WTC11 (cell line): ENCODE results near the gene ANG. TPM values are rescaled to one million over a fixed set of nuclear protein-coding genes. Genes with fewer than 3 reads are reported as not detected.

ENCODE experiments used
- ATAC-seq: fragments of 200-7000 bp; cut with Tn5 transposase; 2 replicates; pipeline ENCODE4 v1.10.0; 2021; ENCODE audit warnings: mild to moderate bottlenecking, moderate library complexity
- CTCF ChIA-PET: fragments of 300-600 bp; sonication (Branson Sonifier 250); formaldehyde crosslinking; loops from one replicate; lab custom pipeline; 2021; ENCODE audit warnings: antibody characterized with exemption; lab: Charles Lee
- POLR2A ChIA-PET: fragments of 350-600 bp; sonication (Branson Sonifier 250); formaldehyde crosslinking; loops from one replicate; lab custom pipeline; 2021; ENCODE audit warnings: antibody characterized with exemption; lab: Charles Lee
- DNase-seq: peaks from one replicate; pipeline ENCODE4 v3.0.0; 2021; ENCODE audit warnings: low spot score
- H3K27ac Mint-ChIP-seq: 2 replicates; pipeline ENCODE4 v1.8.0; 2021; ENCODE audit warnings: mixed read lengths
- H3K27me3 Mint-ChIP-seq: 2 replicates; pipeline ENCODE4 v1.8.0; 2021; ENCODE audit warnings: low read depth, mild to moderate bottlenecking, moderate library complexity, mixed read lengths
- H3K36me3 Mint-ChIP-seq: 2 replicates; pipeline ENCODE4 v1.8.0; 2021; ENCODE audit warnings: mixed read lengths
- H3K4me1 Mint-ChIP-seq: 2 replicates; pipeline ENCODE4 v1.8.0; 2022; ENCODE audit warnings: mixed read lengths
- H3K4me3 Mint-ChIP-seq: 2 replicates; pipeline ENCODE4 v1.8.0; 2021; ENCODE audit warnings: mild to moderate bottlenecking, moderate library complexity, mixed read lengths
- H3K9me3 Mint-ChIP-seq: 2 replicates; pipeline ENCODE4 v1.8.0; 2021; ENCODE audit warnings: mixed read lengths
- CTCF ChIP-seq: fragments of 200-600 bp; IDR thresholded peaks from 2 replicates; pipeline ENCODE4 v1.8.0; 2022; ENCODE audit warnings: antibody characterized with exemption
- ELF4 ChIP-seq: sonication (generic); formaldehyde crosslinking; IDR thresholded peaks from 2 replicates; pipeline ENCODE4 v1.8.1; 2022; ENCODE audit warnings: low read depth, mild to moderate bottlenecking, moderate library complexity, missing genetic modification reagents
- FOXP1 ChIP-seq: sonication (generic); formaldehyde crosslinking; IDR thresholded peaks from 2 replicates; pipeline ENCODE4 v1.8.0; 2022; ENCODE audit warnings: missing genetic modification reagents, mild to moderate bottlenecking, moderate library complexity, borderline replicate concordance
- MXD4 ChIP-seq: fragments of 250-450 bp; sonication (Bioruptor Pico); IDR thresholded peaks from 2 replicates; pipeline ENCODE4 v1.8.0; 2021; ENCODE audit warnings: mild to moderate bottlenecking, moderate library complexity, borderline replicate concordance
- NFYB ChIP-seq: sonication (generic); formaldehyde crosslinking; conservative IDR thresholded peaks from 2 replicates; pipeline ENCODE4 v1.8.0; 2022; ENCODE audit warnings: low read depth, missing genetic modification reagents
- RELA ChIP-seq: sonication (generic); formaldehyde crosslinking; IDR thresholded peaks from 2 replicates; pipeline ENCODE4 v1.8.1; 2022; ENCODE audit warnings: missing genetic modification reagents, mild to moderate bottlenecking, borderline replicate concordance
- RORB ChIP-seq: fragments of 250-450 bp; sonication (Bioruptor Pico); IDR thresholded peaks from 2 replicates; pipeline ENCODE4 v1.9.0; 2021; ENCODE audit warnings: mild to moderate bottlenecking
- TP53 ChIP-seq: sonication (generic); formaldehyde crosslinking; IDR thresholded peaks from 2 replicates; pipeline ENCODE4 v1.8.1; 2023; ENCODE audit warnings: mild to moderate bottlenecking, missing genetic modification reagents
- ZBTB21 ChIP-seq: sonication (generic); formaldehyde crosslinking; IDR thresholded peaks from 2 replicates; pipeline ENCODE4 v1.8.1; 2023; ENCODE audit warnings: mild to moderate bottlenecking, missing genetic modification reagents, borderline replicate concordance
- ZNF232 ChIP-seq: sonication (generic); formaldehyde crosslinking; IDR thresholded peaks from 2 replicates; pipeline ENCODE4 v1.8.0; 2022; ENCODE audit warnings: mild to moderate bottlenecking, missing genetic modification reagents
- ZNF263 ChIP-seq: sonication (generic); formaldehyde crosslinking; IDR thresholded peaks from 2 replicates; pipeline ENCODE4 v1.8.1; 2022; ENCODE audit warnings: low read depth, mild to moderate bottlenecking, moderate library complexity, missing genetic modification reagents
- ZNF532 ChIP-seq: fragments of 250-450 bp; sonication (Bioruptor Pico); IDR thresholded peaks from 2 replicates; pipeline ENCODE4 v1.9.0; 2021; ENCODE audit warnings: mild to moderate bottlenecking, borderline replicate concordance
- ZNF671 ChIP-seq: fragments of 250-450 bp; sonication (Bioruptor Pico); IDR thresholded peaks from 2 replicates; pipeline ENCODE4 v1.8.0; 2021; ENCODE audit warnings: mild to moderate bottlenecking
- ZSCAN18 ChIP-seq: fragments of 250-450 bp; sonication (Bioruptor Pico); IDR thresholded peaks from 2 replicates; pipeline ENCODE4 v2.1.2; 2022; ENCODE audit warnings: mild to moderate bottlenecking, moderate library complexity
- total RNA-seq: library from RNA; stranded (reverse); gene quantifications from 3 replicates; pipeline ENCODE4 v1.2.3, GENCODE V29; 2021
- TF ChIP-seq, protein P1 (sequence below): sonication (generic); formaldehyde crosslinking; IDR thresholded peaks from 2 replicates; pipeline ENCODE4 v1.8.0; 2023; ENCODE audit warnings: missing genetic modification reagents, mild to moderate bottlenecking, borderline replicate concordance

ANG gene
- total RNA-seq, 1 experiment from 2014 or later, result 4.8 TPM

GRCh38 chr14:20733684-20734429 lies 45.3 kb downstream of the ANG start:
- CTCF ChIA-PET, result interaction anchor here (1.2 to 1.4 kb wide), 2 partner anchors 11 to 76 kb away, joined by 4 to 5 read pairs; partner anchors contain the start of gene EDDM3A
- TF ChIP-seq ZNF671 (no peak), ZNF232 (CRISPR knock-in tag) (no peak), MXD4 (CRISPR knock-in tag) (no peak), NFYB (CRISPR knock-in tag) (no peak), RELA (no peak), ZSCAN18 (no peak), ZBTB21 (CRISPR knock-in tag) (no peak), ZNF532 (CRISPR knock-in tag) (no peak), CTCF (no peak), ZNF263 (CRISPR knock-in tag) (no peak), TP53 (CRISPR knock-in tag) (no peak), ELF4 (no peak), RORB (CRISPR knock-in tag) (no peak), FOXP1 (no peak)
- TF ChIP-seq, protein P1, sequence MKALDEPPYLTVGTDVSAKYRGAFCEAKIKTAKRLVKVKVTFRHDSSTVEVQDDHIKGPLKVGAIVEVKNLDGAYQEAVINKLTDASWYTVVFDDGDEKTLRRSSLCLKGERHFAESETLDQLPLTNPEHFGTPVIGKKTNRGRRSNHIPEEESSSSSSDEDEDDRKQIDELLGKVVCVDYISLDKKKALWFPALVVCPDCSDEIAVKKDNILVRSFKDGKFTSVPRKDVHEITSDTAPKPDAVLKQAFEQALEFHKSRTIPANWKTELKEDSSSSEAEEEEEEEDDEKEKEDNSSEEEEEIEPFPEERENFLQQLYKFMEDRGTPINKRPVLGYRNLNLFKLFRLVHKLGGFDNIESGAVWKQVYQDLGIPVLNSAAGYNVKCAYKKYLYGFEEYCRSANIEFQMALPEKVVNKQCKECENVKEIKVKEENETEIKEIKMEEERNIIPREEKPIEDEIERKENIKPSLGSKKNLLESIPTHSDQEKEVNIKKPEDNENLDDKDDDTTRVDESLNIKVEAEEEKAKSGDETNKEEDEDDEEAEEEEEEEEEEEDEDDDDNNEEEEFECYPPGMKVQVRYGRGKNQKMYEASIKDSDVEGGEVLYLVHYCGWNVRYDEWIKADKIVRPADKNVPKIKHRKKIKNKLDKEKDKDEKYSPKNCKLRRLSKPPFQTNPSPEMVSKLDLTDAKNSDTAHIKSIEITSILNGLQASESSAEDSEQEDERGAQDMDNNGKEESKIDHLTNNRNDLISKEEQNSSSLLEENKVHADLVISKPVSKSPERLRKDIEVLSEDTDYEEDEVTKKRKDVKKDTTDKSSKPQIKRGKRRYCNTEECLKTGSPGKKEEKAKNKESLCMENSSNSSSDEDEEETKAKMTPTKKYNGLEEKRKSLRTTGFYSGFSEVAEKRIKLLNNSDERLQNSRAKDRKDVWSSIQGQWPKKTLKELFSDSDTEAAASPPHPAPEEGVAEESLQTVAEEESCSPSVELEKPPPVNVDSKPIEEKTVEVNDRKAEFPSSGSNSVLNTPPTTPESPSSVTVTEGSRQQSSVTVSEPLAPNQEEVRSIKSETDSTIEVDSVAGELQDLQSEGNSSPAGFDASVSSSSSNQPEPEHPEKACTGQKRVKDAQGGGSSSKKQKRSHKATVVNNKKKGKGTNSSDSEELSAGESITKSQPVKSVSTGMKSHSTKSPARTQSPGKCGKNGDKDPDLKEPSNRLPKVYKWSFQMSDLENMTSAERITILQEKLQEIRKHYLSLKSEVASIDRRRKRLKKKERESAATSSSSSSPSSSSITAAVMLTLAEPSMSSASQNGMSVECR, result no peak

More at GRCh38 chr14:20733684-20734429, 45.3 kb downstream of the ANG start:
- H3K9me3 Mint-ChIP-seq, result no peaks in the 10 kb centered on the region
- no peak for ATAC-seq
- H3K27ac Mint-ChIP-seq, result no peak overlapping the region
- no peaks in the 10 kb centered on the region; the same call in 1 of the 2 replicates for H3K27me3 Mint-ChIP-seq
- H3K36me3 Mint-ChIP-seq, result no peaks in the 10 kb centered on the region
- H3K4me3 Mint-ChIP-seq, result no peak overlapping the region
- DNase-seq, result no peak
- H3K4me1 Mint-ChIP-seq, result peaks cover 16% of the 10 kb centered on the region
- POLR2A ChIA-PET, result interaction anchor here (0.5 kb wide), 1 partner anchor 391 kb away, joined by 3 read pairs; no protein-coding TSS in a partner anchor
